HepG2 (cell line): ENCODE measurements around the gene FBXO10. TPM values are rescaled to one million over a fixed set of nuclear protein-coding genes. Genes with fewer than 3 reads are reported as not detected.
A peak's percentile ranks its signal among the peaks of the same experiment; 100 is the strongest.

Experiments
- CHD2 ChIP-seq: IDR thresholded peaks from 2 replicates; pipeline ENCODE4 v1.6.1; 2011; ENCODE audit warnings: low read depth, low read length, improper control_type of control experiment
- GPN1 ChIP-seq: sonication (generic); formaldehyde crosslinking; IDR thresholded peaks from 2 replicates; pipeline ENCODE4 v1.5.1; 2020; ENCODE audit warnings: missing genetic modification reagents, borderline replicate concordance
- HMG20B ChIP-seq: conservative IDR thresholded peaks from 2 replicates; pipeline ENCODE4 v1.6.1; 2016; ENCODE audit warnings: missing genetic modification reagents, missing compliant biosample characterization
- HNRNPH1 ChIP-seq: fragments of 200-400 bp; formaldehyde crosslinking; optimal IDR thresholded peaks from 2 replicates; pipeline ENCODE3; 2017; ENCODE audit warnings: mild to moderate bottlenecking, low read depth, low read length
- JDP2 ChIP-seq: sonication (generic); formaldehyde crosslinking; IDR thresholded peaks from 2 replicates; pipeline ENCODE4 v1.8.1; 2022; ENCODE audit warnings: missing genetic modification reagents, borderline replicate concordance
- JUNB ChIP-seq: sonication (generic); formaldehyde crosslinking; IDR thresholded peaks from 2 replicates; pipeline ENCODE4 v1.8.0; 2022; ENCODE audit warnings: missing genetic modification reagents, mild to moderate bottlenecking, borderline replicate concordance
- MATR3 ChIP-seq: sonication (generic); formaldehyde crosslinking; IDR thresholded peaks from 2 replicates; pipeline ENCODE4 v1.4.0; 2020; ENCODE audit warnings: missing genetic modification reagents
- NCOR1 ChIP-seq: fragments of 200-600 bp; sonication (generic); IDR thresholded peaks from 2 replicates; pipeline ENCODE4 v1.7.0; 2017; ENCODE audit warnings: antibody characterized with exemption, low read length, borderline replicate concordance
- NFIC ChIP-seq: IDR thresholded peaks from 2 replicates; pipeline ENCODE4 v1.6.1; 2012; ENCODE audit warnings: mild to moderate bottlenecking, low read length, inconsistent platforms
- RARG ChIP-seq: sonication (generic); formaldehyde crosslinking; IDR thresholded peaks from 2 replicates; pipeline ENCODE4 v1.4.0; 2020; ENCODE audit warnings: low read depth, mild to moderate bottlenecking, missing genetic modification reagents
- RFX5 ChIP-seq: IDR thresholded peaks from 2 replicates; pipeline ENCODE4 v1.6.1; 2011; ENCODE audit warnings: low read depth, low read length, improper control_type of control experiment
- SPEN ChIP-seq: sonication (generic); formaldehyde crosslinking; IDR thresholded peaks from 2 replicates; pipeline ENCODE4 v1.5.1; 2020; ENCODE audit warnings: low read depth, mild to moderate bottlenecking, missing genetic modification reagents
- SSRP1 ChIP-seq: IDR thresholded peaks from 2 replicates; pipeline ENCODE4 v1.6.1; 2016; ENCODE audit warnings: control low read depth
- TFDP2 ChIP-seq: sonication (generic); formaldehyde crosslinking; IDR thresholded peaks from 2 replicates; pipeline ENCODE4 v1.4.0; 2020; ENCODE audit warnings: missing genetic modification reagents
- XRCC5 ChIP-seq: fragments of 200-400 bp; formaldehyde crosslinking; optimal IDR thresholded peaks from 2 replicates; pipeline ENCODE3; 2017; ENCODE audit warnings: mild to moderate bottlenecking, low read length
- YEATS4 ChIP-seq: sonication (generic); formaldehyde crosslinking; IDR thresholded peaks from 2 replicates; pipeline ENCODE4 v1.4.0; 2020; ENCODE audit warnings: missing genetic modification reagents, borderline replicate concordance
- ZFP1 ChIP-seq: IDR thresholded peaks from 2 replicates; pipeline ENCODE4 v1.6.1; 2016
- ZNF138 ChIP-seq: sonication (generic); formaldehyde crosslinking; IDR thresholded peaks from 2 replicates; pipeline ENCODE4 v1.5.0; 2020; ENCODE audit warnings: mild to moderate bottlenecking, low read depth, missing genetic modification reagents
- ZNF484 ChIP-seq: sonication (generic); formaldehyde crosslinking; IDR thresholded peaks from 2 replicates; pipeline ENCODE4 v1.5.1; 2020; ENCODE audit warnings: mild to moderate bottlenecking, low read depth, missing genetic modification reagents, borderline replicate concordance
- ZNF777 ChIP-seq: sonication (generic); formaldehyde crosslinking; IDR thresholded peaks from 2 replicates; pipeline ENCODE4 v1.4.0; 2020; ENCODE audit warnings: missing genetic modification reagents
- ZNF782 ChIP-seq: sonication (generic); formaldehyde crosslinking; IDR thresholded peaks from 2 replicates; pipeline ENCODE4 v1.4.0; 2020; ENCODE audit warnings: missing genetic modification reagents, mild to moderate bottlenecking, borderline replicate concordance
- polyA plus RNA-seq, 8 experiments: library from polyadenylated mRNA; depleted of rRNA in 3 of 8; stranded (reverse) in 7 of 8; unstranded in 1 of 8; fragments of >200 nt; fragmentation: Illumina TruSeq in 4 of 8; extraction: Trizol in 4 of 8; gene quantifications; 2 replicates each; pipeline versions ENCODE4 v1.2.1 to v1.2.3, GENCODE V29; 2011 to 2016; ENCODE audit warnings: low read depth in 4 of 8, missing spikeins in 1 of 8, mixed read lengths in 1 of 8; ENCODE audit not compliant: insufficient read depth in 1 of 8
- total RNA-seq, 5 experiments: library from RNA; depleted of rRNA; stranded (reverse); fragments of >200 nt; fragmentation: Illumina TruSeq; extraction: Trizol; gene quantifications; 2 replicates each; pipeline ENCODE4 v1.2.3, GENCODE V29; 2016; ENCODE audit warnings: low read depth in 1 of 5
- TF ChIP-seq, protein P1 (sequence below): IDR thresholded peaks from 2 replicates; pipeline ENCODE4 v1.6.1; 2016; ENCODE audit warnings: low read depth, control low read depth
- TF ChIP-seq, protein P2 (sequence below): IDR thresholded peaks from 2 replicates; pipeline ENCODE4 v1.6.1; 2016; ENCODE audit warnings: mild to moderate bottlenecking
- TF ChIP-seq, protein P3 (sequence below): sonication (generic); formaldehyde crosslinking; conservative IDR thresholded peaks from 2 replicates; pipeline ENCODE4 v1.5.0; 2020; ENCODE audit warnings: missing genetic modification reagents
- TF ChIP-seq, protein P4 (sequence below): sonication (generic); formaldehyde crosslinking; IDR thresholded peaks from 2 replicates; pipeline ENCODE4 v1.8.1; 2022; ENCODE audit warnings: mild to moderate bottlenecking, missing genetic modification reagents

FBXO10 gene
- total and polyA plus RNA-seq, 2 of the 13 experiments (the other 11 are each of a cell fraction or from before 2014, with no cell fraction given): 3.1 to 5.1 TPM

DNA sequence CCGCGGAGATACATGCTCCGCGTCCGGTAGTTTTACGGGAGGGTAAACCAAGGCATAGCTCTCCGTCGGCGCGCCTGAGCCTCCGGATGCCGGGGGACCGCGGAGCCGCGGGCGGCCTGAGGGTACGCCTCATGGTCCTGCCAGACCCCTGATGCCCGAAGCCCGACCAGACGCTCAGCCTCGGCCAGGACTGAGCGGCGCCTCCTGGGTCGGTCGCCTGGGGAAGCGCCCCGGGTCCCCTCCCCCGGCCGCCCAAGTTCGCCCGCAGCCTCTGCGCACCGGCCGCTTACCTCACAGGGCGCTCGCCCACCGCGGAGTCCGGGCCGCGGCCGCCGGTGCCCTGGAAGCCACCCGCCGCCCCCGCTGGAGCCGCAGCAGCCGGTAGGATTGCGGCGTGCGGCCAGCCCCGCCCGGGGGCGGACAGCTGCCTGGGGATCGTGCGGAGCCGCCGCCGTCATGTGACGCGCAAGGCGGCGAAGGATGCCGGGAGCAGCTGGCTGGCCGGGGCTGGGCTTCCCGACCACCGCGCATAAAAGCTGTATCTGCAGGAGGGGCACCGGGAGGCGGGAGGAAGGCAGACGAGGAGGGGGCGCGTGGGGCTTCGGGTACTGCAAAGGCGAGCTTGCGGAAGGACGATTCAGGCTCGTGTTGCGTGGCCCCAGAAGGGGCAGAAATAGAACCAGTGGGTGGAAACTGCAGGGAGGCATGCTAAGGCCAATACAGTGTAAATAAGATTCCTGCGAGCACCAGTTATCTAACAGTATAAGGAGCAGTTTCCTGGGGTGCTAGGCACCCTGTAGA is at the start of gene FBXO10 (continued):
- TF ChIP-seq SSRP1 (CRISPR knock-in tag) (no peak), TFDP2 (CRISPR knock-in tag) (no peak), YEATS4 (CRISPR knock-in tag) (peak; percentile 74; the same call in 1 of the 2 replicates), MATR3 (no peak), ZNF484 (CRISPR knock-in tag) (no peak), HNRNPH1 (no peak), XRCC5 (peak; percentile 60), ZNF138 (CRISPR knock-in tag) (no peak), RARG (CRISPR knock-in tag) (no peak), SPEN (CRISPR knock-in tag) (peak; percentile 69; the same call in 1 of the 2 replicates), GPN1 (CRISPR knock-in tag) (no peak), RFX5 (no peak), JUNB (CRISPR knock-in tag) (no peak), ZFP1 (CRISPR knock-in tag) (no peak), NFIC (no peak), ZNF782 (CRISPR knock-in tag) (no peak), HMG20B (CRISPR knock-in tag) (no peak), NCOR1 (no peak), JDP2 (CRISPR knock-in tag) (no peak), CHD2 (no peak), ZNF777 (CRISPR knock-in tag) (no peak)
- TF ChIP-seq, protein P1, sequence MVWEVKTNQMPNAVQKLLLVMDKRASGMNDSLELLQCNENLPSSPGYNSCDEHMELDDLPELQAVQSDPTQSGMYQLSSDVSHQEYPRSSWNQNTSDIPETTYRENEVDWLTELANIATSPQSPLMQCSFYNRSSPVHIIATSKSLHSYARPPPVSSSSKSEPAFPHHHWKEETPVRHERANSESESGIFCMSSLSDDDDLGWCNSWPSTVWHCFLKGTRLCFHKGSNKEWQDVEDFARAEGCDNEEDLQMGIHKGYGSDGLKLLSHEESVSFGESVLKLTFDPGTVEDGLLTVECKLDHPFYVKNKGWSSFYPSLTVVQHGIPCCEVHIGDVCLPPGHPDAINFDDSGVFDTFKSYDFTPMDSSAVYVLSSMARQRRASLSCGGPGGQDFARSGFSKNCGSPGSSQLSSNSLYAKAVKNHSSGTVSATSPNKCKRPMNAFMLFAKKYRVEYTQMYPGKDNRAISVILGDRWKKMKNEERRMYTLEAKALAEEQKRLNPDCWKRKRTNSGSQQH (CRISPR knock-in tag): 0 out of 2 replicates have a peak, but pooled peaks have one; percentile 45
- TF ChIP-seq, protein P2, sequence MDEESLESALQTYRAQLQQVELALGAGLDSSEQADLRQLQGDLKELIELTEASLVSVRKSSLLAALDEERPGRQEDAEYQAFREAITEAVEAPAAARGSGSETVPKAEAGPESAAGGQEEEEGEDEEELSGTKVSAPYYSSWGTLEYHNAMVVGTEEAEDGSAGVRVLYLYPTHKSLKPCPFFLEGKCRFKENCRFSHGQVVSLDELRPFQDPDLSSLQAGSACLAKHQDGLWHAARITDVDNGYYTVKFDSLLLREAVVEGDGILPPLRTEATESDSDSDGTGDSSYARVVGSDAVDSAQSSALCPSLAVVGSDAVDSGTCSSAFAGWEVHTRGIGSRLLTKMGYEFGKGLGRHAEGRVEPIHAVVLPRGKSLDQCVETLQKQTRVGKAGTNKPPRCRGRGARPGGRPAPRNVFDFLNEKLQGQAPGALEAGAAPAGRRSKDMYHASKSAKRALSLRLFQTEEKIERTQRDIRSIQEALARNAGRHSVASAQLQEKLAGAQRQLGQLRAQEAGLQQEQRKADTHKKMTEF (CRISPR knock-in tag): no peak
- TF ChIP-seq, protein P3, sequence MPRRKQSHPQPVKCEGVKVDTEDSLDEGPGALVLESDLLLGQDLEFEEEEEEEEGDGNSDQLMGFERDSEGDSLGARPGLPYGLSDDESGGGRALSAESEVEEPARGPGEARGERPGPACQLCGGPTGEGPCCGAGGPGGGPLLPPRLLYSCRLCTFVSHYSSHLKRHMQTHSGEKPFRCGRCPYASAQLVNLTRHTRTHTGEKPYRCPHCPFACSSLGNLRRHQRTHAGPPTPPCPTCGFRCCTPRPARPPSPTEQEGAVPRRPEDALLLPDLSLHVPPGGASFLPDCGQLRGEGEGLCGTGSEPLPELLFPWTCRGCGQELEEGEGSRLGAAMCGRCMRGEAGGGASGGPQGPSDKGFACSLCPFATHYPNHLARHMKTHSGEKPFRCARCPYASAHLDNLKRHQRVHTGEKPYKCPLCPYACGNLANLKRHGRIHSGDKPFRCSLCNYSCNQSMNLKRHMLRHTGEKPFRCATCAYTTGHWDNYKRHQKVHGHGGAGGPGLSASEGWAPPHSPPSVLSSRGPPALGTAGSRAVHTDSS (CRISPR knock-in tag): no peak
- TF ChIP-seq, protein P4, sequence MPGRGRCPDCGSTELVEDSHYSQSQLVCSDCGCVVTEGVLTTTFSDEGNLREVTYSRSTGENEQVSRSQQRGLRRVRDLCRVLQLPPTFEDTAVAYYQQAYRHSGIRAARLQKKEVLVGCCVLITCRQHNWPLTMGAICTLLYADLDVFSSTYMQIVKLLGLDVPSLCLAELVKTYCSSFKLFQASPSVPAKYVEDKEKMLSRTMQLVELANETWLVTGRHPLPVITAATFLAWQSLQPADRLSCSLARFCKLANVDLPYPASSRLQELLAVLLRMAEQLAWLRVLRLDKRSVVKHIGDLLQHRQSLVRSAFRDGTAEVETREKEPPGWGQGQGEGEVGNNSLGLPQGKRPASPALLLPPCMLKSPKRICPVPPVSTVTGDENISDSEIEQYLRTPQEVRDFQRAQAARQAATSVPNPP (CRISPR knock-in tag): peak; percentile 27; the same call in 1 of the 2 replicates
